PFSK-1 (cell line): ENCODE results near the gene FAM174C.

Experiments
- FOXP2 ChIP-seq: optimal IDR thresholded peaks from 2 replicates; pipeline ENCODE3; 2011; ENCODE audit warnings: borderline replicate concordance, control low read depth, inconsistent platforms; ENCODE audit not compliant: insufficient read depth; ENCODE audit errors: extremely low read length, extremely low read depth
- POLR2AphosphoS5 ChIP-seq: IDR thresholded peaks from 2 replicates; pipeline ENCODE4 v1.6.1; 2012; ENCODE audit warnings: low read depth, mild to moderate bottlenecking, control low read depth, low read length, moderate library complexity
- SIN3A ChIP-seq: IDR thresholded peaks from 2 replicates; pipeline ENCODE4 v1.6.1; 2012; ENCODE audit warnings: mild to moderate bottlenecking, low read length, moderate library complexity, borderline replicate concordance; ENCODE audit not compliant: insufficient read depth
- TAF1 ChIP-seq: IDR thresholded peaks from 2 replicates; pipeline ENCODE4 v1.6.1; 2012; ENCODE audit warnings: low read length, control low read depth, borderline replicate concordance; ENCODE audit not compliant: insufficient read depth
- TF ChIP-seq, protein P1 (sequence below), 2 experiments: IDR thresholded peaks; 2 replicates each; pipeline versions ENCODE4 v1.6.1 to v1.8.0; 2011 to 2012; ENCODE audit warnings: low read depth in 2 of 2, low read length in 2 of 2, control low read depth in 1 of 2, inconsistent platforms in 1 of 2, mild to moderate bottlenecking in 1 of 2, moderate library complexity in 1 of 2; ENCODE audit not compliant: insufficient read depth in 1 of 2

FAM174C gene

GRCh38 chr19:1258707-1259205 lies 16.6 kb upstream of the FAM174C start:
- TF ChIP-seq TAF1 (no peak), POLR2AphosphoS5 (no peak), FOXP2 (no peak), SIN3A (no peak)
- TF ChIP-seq, protein P1, sequence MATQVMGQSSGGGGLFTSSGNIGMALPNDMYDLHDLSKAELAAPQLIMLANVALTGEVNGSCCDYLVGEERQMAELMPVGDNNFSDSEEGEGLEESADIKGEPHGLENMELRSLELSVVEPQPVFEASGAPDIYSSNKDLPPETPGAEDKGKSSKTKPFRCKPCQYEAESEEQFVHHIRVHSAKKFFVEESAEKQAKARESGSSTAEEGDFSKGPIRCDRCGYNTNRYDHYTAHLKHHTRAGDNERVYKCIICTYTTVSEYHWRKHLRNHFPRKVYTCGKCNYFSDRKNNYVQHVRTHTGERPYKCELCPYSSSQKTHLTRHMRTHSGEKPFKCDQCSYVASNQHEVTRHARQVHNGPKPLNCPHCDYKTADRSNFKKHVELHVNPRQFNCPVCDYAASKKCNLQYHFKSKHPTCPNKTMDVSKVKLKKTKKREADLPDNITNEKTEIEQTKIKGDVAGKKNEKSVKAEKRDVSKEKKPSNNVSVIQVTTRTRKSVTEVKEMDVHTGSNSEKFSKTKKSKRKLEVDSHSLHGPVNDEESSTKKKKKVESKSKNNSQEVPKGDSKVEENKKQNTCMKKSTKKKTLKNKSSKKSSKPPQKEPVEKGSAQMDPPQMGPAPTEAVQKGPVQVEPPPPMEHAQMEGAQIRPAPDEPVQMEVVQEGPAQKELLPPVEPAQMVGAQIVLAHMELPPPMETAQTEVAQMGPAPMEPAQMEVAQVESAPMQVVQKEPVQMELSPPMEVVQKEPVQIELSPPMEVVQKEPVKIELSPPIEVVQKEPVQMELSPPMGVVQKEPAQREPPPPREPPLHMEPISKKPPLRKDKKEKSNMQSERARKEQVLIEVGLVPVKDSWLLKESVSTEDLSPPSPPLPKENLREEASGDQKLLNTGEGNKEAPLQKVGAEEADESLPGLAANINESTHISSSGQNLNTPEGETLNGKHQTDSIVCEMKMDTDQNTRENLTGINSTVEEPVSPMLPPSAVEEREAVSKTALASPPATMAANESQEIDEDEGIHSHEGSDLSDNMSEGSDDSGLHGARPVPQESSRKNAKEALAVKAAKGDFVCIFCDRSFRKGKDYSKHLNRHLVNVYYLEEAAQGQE (IDR thresholded peaks at IDR 0.05; ENCODE audit: insufficient read depth in 1 of 2, low read depth in 2 of 2, low read length in 2 of 2) = no peak

DNA sequence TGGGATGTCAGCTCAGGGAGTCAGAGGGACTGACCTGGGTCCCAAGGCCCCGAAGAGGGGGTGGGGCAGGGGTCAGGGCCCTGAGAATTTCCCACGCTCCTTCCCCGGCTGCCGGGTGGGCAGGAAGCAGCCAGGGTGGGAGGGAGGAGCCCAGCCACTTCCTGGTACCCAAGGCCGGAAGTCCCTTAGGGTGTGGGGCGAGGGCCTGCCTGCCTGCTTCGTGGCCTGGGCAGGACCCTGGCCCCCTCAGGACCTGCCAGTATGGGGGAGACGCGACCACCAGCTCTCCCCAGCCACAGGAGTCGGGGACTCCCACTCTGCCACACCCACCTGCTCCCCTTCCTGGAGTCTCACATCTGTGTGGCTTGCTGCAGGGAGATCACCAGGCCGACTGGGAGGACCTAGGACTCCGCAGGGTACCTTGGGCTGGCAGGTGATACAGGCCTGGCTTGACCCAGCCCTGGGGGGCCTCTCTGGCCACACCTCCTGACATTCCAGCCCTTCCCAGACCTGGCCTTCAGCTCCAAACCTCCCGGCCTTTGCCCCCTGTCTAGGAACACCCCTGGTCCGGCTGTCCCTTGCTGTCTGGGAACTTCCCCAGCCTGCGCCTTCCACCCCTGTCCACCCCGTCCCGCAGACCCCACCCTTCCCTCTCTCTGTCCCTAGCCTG lies 16.0 kb upstream of the FAM174C start:
- TF ChIP-seq SIN3A (0 out of 2 replicates have a peak, but pooled peaks have one; percentile 68), POLR2AphosphoS5 (peak; percentile 99), TAF1 (no peak)
- TF ChIP-seq, protein P1 (IDR thresholded peaks at IDR 0.05; ENCODE audit: insufficient read depth in 1 of 2, low read depth in 2 of 2, low read length in 2 of 2) = 0 out of 4 replicates have a peak, but pooled peaks of 1 of the 2 experiments have one; percentile 26

DNA sequence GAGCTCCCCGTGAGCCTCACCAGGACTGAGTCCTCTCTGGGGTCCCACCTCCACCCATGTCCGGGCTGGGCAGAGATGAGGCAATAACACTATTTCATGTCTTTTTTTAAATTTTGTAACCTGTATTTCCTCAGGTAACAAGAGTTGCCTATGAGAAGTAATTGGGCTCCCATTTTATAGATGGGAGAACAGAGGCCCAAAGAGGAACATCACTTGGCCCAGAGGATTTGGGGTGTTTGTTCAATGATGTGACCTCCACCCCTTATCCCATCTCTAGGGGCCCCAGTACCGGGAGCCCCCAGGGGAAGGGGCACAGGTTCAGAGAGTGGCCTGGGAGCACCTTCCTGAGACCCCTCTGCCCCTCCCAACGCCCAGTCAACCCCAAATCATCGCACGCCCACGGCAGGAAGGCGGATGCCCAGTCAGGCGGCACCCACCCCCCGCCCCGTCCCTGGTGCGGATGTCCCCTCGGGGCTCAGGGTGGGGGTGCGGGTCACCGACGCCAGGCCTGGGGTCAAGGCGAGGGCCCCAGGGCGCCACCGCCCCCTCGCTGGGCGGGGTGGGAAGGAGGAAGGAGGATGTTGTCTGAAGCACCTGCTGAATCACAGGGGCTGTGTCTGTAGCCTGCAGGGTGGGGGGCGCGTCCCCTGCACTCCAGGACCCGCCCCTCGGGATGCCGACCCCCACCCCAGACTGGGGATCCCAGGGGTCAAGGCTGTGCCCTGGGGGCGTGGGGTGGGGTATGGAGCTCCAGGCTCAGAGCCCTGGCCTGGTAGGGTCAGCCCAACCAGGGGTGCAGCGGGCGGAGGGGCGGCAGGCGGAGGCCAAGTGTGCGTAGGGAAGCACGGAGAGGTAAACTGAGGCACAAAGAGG lies 15.2 kb upstream of the FAM174C start:
- TF ChIP-seq POLR2AphosphoS5 = no peak
- TF ChIP-seq TAF1 = no peak; the same call in 1 of the 2 replicates
- TF ChIP-seq FOXP2 = no peak
- TF ChIP-seq, protein P1 (IDR thresholded peaks at IDR 0.05; ENCODE audit: insufficient read depth in 1 of 2, low read depth in 2 of 2, low read length in 2 of 2) = no peak
- TF ChIP-seq SIN3A = no peak

DNA sequence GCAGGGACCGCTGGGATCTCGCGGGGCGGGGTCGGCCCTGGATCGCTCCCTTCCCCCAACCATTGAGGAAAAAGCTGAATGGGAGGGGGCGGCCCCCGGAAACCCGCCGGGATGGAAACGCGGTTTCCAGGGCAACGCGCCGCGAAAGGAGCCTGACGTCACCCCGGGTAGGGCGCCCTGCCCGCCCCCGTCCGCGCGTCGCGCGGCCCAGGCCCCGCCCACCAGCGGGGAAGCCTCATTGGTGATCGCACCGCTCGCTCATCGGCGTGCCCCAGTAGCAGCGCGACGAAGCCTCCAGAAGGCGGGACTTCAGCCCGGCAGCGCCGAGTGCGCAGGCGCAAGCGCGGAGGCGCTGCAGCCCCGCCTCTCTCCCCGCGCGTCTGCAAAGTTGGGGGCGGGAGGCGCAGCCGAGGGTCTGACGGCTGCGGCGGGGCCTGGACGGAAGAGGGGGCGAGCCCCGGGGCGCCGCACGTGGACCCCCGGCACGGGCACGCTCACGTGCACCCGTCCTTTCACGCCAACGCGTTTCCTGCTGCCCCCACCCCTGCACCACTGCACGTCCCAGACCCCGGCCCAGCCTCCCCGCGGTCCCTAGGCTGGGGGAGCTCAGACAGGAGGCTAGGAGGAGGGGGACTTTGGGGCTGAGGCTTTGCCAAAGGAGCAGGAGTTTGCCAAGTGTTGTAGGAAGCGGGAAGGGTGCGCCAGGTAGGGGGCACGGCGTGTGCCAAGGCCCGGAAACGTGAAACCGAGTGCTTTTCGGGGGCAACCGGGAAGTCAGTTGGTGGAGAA lies 14.4 kb upstream of the FAM174C start:
- TF ChIP-seq SIN3A (peak; percentile 43; the same call in 1 of the 2 replicates), TAF1 (peak; percentile 80), POLR2AphosphoS5 (peak; percentile 57), FOXP2 (no peak)
- TF ChIP-seq, protein P1 (IDR thresholded peaks at IDR 0.05; ENCODE audit: insufficient read depth in 1 of 2, low read depth in 2 of 2, low read length in 2 of 2) = 0 out of 4 replicates have a peak, but pooled peaks of 1 of the 2 experiments have one; percentile 15
